ENCODE measurements around the gene ZNF280A.
"Not testable (repeated sequence)": the region's sequence is repeated elsewhere in the genome, so short reads cannot be mapped to it uniquely, and the experiment has no call there.

Gene ZNF280A

DNA sequence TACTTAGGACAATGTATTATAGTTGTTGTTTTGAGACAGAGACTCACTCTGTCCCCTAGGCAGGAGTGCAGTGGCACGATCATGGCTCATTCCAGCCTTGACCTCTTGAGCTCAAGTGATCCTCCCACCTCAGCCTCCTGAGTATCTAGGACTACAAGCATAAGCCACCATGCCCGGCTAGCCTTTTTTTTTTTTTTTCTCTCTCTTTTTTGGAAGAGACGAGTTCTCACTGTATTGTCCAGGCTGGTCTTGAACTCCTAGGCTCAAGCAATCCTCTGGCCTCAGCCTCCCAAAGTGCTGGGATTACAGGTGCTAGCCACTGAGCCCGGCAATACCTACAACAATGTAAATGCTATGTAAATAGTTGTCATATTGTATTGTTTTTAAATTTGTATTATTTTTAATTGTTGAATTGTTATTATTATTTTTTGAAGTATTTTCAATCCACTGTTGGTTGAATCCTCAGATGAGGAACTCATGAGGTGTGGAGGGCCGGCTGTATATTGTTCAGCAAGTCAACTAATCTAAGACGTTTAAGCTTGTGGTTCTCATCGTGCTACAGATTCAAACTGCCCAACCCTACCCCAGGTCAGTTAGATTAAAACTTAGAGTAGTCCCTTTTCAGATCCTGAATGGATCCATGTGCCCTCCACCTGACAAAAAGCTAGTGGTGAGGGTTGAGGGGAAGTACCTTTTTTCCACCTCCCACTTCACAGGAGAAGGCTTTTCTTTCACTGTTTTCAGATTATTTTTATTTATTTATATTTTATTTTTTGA is 11.9 kb upstream of the ZNF280A start:
- TF ChIP-seq GATA1 (IDR thresholded peaks at IDR 0.05; ENCODE audit: low read depth, low read length) (no peak), POLR2A (IDR thresholded peaks at IDR 0.05; ENCODE audit: low read length) (no peak)

DNA sequence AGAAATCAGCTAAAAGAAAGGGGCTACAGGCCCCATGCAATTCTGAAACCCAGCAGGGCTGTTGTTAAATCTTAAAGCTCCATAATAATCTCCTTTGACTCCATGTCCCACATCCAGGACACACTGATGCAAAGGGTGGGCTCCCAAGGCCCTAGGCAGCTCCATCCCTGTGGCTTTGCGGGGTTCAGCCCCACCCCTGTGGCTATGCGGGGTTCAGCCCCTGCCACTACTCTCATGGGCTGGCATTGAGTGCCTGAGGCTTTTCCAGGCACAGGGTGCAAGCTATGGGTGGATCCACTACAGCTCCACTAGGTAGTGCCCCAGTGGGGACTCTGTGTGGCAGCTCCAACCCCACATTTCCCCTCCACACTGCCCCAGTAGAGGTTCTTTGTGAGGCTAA is 8.7 kb upstream of the ZNF280A start:
- no peak for TF ChIP-seq GATA1 (IDR thresholded peaks at IDR 0.05; ENCODE audit: low read depth, low read length)
- TF ChIP-seq POLR2A (IDR thresholded peaks at IDR 0.05; ENCODE audit: low read length): no peak
- DNase-seq: no peak

More for the DNA sequence above, 11.9 kb upstream of the ZNF280A start:
- DNase-seq: no peak

DNA sequence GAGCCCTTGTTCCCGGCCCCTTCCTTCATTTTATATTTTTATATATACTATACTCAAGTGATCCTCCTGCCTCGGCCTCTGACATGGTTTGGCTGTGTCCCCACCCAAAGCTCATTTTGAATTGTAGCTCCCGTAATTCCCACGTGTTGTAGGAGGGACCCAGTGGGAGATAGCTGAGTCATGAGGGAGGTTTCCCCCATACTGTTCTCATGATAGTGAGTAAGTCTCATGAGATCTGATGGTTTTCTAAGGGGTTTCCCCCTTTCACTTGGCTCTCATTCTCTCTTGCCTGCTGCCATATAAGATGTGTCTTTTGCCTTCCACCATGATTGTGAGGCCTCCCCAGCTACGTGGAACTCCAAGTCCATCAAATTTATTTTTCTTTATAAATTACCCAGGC is 7.2 kb upstream of the ZNF280A start:
- DNase-seq: no peak
- TF ChIP-seq GATA1 (IDR thresholded peaks at IDR 0.05; ENCODE audit: low read depth, low read length) (no peak), POLR2A (IDR thresholded peaks at IDR 0.05; ENCODE audit: low read length) (no peak)

DNA sequence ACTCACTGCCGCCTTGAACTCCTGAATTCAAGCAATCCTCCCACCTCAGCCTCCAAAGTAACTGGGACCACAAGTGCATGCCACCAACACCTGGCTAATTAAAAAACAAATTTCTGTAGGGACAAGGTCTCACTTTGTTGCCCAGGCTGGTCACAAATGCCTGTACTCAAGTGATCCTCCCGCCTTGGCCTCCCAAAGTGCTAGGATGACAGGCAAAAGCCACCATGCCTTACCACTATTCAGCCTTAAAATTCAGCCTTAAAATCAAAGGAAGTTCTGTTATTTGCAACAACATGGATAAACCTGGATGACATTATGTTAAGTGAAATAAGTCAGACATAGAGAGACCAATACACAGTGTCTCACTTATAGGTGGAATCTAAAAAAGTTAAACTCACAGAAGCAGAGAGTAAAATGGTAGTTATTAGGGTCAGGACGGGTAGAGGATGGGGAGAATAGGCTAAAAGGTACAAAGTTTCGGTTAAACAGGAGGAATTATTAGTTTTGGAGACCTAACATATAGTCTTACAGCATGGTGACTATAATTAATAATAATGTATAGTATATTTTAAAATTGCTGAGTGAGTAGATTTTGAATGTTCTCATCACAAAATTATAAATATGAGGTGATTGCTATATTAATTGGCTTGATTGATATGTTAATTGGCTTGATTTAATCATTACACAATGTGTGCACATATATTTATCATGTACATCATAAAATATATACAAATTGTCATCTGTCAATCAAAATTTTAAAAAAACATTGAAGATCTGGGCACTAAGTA is 6.2 kb upstream of the ZNF280A start:
- TF ChIP-seq POLR2A (IDR thresholded peaks at IDR 0.05; ENCODE audit: low read length) (no peak), GATA1 (IDR thresholded peaks at IDR 0.05; ENCODE audit: low read depth, low read length) (no peak)
- no peak for DNase-seq

DNA sequence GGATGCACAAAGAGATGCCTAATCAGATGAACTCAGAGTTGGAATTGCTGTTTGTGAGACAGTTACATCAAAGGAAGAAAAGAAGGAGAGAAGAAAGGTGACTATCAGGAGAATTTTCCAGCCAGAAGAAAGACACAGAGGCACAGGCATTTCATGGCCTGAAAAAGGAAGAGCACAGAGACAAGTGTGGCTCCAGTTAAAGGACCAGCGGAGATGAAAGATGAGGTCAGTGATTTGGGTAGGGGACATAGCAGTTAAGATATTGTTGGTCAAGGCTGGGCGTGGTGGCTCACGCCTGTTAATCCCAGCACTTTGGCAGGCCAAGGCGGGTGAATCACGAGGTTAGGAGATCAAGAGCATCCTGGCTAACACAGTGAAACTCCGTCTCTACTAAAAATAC is 3.4 kb upstream of the ZNF280A start:
- DNase-seq: no peak

DNA sequence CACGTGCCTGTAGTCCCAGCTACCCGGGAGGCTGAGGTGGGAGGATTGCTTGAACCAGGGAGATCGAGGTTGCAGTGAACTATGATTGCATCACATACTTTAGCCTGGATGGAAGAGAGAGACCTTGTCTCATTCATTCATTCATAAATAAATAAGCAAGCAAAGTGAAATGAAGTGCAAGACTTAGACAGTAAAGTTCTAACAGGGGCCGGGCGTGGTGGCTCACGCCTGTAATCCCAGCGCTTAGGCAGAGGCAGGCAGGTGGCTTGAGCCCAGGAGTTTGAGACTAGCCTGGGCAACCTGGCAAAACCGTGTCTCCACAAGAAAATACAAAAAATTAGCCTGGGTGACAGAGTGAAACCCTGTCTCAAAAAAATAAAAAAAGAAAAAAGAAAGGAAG is 1.6 kb upstream of the ZNF280A start:
- no peak for TF ChIP-seq GATA1 (IDR thresholded peaks at IDR 0.05; ENCODE audit: low read depth, low read length)
- TF ChIP-seq POLR2A (IDR thresholded peaks at IDR 0.05; ENCODE audit: low read length): no peak
- no peak for DNase-seq

More for the DNA sequence above, 3.4 kb upstream of the ZNF280A start:
- TF ChIP-seq GATA1 (IDR thresholded peaks at IDR 0.05; ENCODE audit: low read depth, low read length): no peak
- TF ChIP-seq POLR2A (IDR thresholded peaks at IDR 0.05; ENCODE audit: low read length): no peak

DNA sequence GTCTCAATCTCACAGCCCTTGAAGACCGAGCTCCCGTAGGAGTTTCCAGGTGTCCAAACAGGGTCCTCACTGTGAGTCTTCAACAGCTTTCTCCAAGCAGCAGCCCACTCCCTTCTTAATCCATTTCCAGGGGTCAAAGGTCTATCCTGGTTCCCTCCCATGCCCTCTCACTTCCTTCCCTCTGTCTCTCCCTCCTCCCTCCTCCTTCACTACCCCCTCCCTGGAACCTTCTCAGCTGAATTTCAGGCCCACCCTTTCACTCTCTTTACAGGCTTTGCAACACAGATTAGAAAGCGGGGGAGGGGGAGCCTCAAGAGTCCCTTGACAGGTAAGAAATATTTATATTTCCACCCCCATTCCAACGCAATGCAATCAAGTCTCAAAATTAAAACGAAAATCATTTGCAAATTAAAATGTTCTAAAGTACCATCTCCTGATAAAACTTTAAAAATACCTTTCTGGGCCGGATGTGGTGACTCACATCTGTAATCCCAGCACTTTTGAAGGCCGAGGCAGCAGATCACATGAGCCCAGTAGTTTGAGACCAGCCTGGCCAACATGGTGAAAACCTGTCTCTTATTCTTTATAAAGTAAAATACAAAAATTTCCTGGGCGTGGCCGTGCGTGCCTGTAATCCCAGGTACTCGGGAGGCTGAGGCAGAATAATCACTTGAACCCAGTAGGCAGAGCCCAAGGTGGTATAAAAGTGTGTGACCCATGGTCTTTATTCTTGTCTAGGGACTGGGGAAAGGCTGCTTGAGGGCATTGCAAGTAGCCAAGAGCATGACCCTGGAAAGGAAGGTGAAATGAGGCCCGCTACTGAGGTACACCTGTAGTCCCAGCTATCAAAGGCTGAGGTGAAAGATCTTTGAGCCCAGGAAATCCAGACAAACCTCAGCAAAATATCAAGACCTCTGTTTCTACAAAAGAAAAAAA is 865 bp upstream of the ZNF280A start:
- no peak for TF ChIP-seq POLR2A (IDR thresholded peaks at IDR 0.05; ENCODE audit: low read length)
- no peak for TF ChIP-seq GATA1 (IDR thresholded peaks at IDR 0.05; ENCODE audit: low read depth, low read length)

DNA sequence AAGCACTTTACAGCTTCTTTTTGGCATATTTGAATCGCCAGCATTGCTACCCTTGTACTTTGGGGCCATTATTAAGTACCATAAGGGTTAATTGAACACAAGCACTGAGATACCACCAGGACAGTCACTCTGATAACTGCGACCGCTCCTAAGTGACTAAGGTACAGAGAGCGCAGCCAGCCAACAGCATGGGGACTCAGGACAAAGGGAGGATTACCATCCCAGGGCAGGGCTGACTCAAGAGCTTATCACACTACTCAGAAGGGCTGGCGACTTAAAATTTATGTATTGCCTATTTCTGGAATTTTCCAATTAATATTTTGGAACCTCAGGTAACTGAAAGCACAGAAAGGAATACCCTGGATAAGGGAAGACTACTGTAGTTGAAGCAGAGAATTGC is 479 bp downstream of the ZNF280A start:
- no peak for DNase-seq
- TF ChIP-seq POLR2A (IDR thresholded peaks at IDR 0.05; ENCODE audit: low read length): no peak
- TF ChIP-seq GATA1 (IDR thresholded peaks at IDR 0.05; ENCODE audit: low read depth, low read length): no peak

More for the DNA sequence above, 865 bp upstream of the ZNF280A start:
- DNase-seq: no peak

DNA sequence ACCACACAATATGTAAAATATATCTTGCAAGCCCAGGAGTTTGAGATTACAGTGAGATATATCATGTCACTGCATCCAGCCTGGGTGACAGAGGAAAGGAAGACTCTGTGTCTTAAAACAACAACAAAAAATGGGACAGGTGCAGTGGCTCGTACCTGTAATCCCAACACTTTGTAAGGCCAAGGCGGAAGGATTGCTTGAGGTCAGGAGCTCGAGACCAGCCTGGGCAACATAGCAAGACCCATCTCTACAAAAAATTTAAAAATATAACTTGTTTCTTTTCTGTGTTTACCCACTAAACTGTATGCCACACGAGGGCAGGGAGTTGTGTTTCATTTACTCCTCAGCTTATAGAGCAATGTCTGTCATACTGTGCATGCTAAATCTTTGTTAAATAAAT is 3.1 kb downstream of the ZNF280A start:
- no peak for TF ChIP-seq POLR2A (IDR thresholded peaks at IDR 0.05; ENCODE audit: low read length)
- no peak for TF ChIP-seq GATA1 (IDR thresholded peaks at IDR 0.05; ENCODE audit: low read depth, low read length)
- no peak for DNase-seq

DNA sequence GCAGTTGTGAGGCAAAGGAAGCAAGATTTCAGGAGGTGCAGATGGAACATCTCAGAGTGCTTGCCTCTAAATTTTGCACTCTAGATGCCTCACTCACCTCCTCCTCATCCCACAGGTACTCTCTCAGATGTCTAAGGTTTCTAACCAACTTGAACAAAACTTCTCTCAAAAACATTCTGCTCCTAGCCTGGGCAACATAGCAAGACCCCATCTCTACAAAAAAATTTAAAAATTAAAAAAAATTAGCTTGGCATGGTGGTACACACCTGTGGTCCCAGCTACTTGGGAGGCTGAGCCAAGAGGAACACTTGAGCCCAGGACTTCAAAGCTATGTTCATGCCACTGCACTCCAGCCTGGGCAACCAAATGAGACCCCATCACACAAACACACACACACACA is 4.2 kb downstream of the ZNF280A start:
- no peak for DNase-seq
- TF ChIP-seq POLR2A (IDR thresholded peaks at IDR 0.05; ENCODE audit: low read length) (no peak), GATA1 (IDR thresholded peaks at IDR 0.05; ENCODE audit: low read depth, low read length) (no peak)

DNA sequence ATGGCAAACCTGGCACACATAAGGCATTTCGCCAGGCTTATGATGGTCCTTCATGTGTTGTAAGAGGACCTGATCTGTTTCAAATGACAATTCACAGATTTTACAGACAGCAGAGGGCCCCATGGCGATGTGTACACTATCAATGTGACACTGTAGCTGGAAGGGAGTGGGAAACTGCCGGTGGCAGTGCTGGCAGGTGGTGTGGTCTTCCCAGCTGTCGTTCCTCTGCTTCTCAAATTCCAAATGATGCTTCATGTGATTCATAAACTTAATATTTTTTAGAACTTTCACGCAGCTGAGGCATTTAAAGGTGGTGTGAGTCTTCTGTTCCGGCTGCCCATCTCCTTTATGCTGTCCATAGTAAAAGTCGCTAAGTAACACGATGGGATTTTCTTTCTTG is 5.6 kb downstream of the ZNF280A start:
- not testable (repeated sequence) for DNase-seq

DNA sequence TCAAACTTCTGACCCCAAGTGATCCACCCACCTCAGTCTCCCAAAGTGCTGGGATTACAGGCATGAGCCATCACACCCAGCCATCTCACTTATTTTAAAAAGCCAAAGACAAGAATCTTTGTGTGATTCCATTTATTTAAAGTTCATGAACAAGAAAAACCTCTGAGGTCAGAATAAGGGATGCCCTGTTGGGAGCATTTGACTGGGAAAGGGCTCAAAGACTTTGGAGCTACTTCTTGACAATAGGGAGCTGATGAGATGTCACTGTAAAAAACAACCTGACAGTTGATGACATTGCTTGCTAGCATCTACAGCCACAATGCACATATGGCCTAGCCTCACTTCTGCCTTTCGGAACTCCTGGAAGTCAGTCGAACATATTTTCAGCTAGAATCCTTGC is 6.5 kb downstream of the ZNF280A start:
- no peak for DNase-seq
- TF ChIP-seq GATA1 (IDR thresholded peaks at IDR 0.05; ENCODE audit: low read depth, low read length): no peak
- TF ChIP-seq POLR2A (IDR thresholded peaks at IDR 0.05; ENCODE audit: low read length): no peak

DNA sequence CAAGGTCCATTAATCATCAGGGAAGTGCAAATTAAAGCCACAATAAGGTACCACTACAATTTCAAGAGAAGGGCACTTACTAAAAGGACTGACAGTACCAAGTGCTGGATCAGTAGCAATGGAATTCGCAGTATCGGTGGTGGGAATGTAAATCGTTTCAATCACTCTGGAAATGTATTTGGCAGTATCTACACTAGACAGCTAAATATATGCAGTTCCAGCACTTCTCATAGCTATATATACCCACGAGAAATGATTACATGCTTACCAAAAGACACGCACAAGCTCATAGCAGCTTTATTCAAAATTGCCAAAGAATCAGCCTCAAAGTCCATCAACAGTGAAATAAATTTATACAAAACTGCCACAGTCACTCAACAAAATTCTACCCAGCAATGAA is 7.1 kb downstream of the ZNF280A start:
- TF ChIP-seq GATA1 (IDR thresholded peaks at IDR 0.05; ENCODE audit: low read depth, low read length) (no peak), POLR2A (IDR thresholded peaks at IDR 0.05; ENCODE audit: low read length) (no peak)
- no peak for DNase-seq

DNA sequence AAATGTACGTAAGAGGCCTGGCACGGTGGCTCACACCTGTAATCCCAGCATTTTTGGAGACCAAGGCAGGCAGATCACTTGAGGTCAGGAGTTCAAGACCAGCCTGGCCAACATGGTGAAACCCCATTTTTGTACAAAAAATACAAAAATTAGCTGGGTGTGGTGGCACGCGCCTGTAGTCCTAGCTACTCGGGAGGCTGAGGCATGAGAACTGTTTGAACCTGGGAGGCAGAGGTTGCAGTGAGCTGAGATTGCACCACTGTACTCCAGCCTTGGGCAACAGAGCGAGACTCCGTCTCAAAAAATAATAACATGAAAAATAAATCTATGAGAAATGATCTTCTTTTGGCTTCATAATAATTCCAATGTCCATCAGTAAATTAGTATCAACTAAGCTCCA is 9.2 kb downstream of the ZNF280A start:
- not testable (repeated sequence) for DNase-seq

DNA sequence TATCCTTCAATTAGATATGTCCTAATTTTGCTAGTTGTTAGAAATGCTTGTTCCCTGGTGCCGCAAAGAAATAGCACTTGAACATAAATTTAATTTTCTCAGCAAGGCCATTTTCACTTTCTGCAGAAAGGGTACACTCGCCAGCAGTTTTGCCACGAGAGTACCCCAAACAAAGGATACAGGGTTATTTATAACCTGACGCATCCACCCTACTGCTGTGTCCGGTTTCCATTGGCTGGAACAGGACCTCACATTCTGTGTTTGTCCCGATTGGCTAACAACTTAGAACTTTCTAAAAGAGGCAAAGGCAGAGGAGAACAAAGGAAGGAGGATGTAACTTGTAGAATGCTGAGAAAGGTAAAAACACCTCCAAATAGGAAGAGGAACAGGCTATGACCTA is 10.2 kb downstream of the ZNF280A start:
- DNase-seq: not testable (repeated sequence)

Data from erythroblast (primary cell).